Ishikawa (cell line): ENCODE data around the gene DSG1.

Experiments
- EP300 ChIP-seq: IDR thresholded peaks from 2 replicates; pipeline ENCODE4 v1.6.1; 2012; ENCODE audit warnings: borderline replicate concordance
- NFIC ChIP-seq: IDR thresholded peaks from 2 replicates; pipeline ENCODE4 v1.6.1; 2012
- TCF12 ChIP-seq: IDR thresholded peaks from 2 replicates; pipeline ENCODE4 v1.6.1; 2012; ENCODE audit warnings: low read depth
- TEAD4 ChIP-seq: IDR thresholded peaks from 2 replicates; pipeline ENCODE4 v1.6.1; 2012

DNA sequence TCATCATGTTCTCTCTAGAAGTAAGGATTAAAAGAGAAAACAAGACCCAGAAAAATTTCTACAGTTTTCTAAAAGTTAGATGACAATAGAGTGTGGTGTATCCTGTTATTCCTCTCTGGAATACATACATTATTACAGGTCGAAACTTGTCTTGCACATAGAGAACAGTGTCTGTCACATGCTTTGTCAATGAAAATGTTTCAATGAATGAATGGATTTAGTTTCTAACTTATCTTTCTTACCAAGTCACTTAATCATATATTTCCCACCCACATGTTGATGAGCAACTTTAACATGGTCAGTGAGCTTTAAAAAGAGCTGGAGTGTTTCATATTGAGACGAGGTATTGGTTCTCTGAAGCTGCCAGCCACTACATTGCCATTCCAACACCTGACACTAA, 63.0 kb downstream of the DSG1 start:
- TF ChIP-seq TCF12 (no peak), NFIC (no peak), TEAD4 (no peak), EP300 (no peak)
